Neutrophil (primary cell): ENCODE data around the gene SAP25.

Source experiments
- H3K27ac ChIP-seq: fragments of 200-600 bp; sonication (generic); 2 replicates; pipeline ENCODE4 v1.5.1; 2016; ENCODE audit warnings: mild to moderate bottlenecking, moderate library complexity
- H3K27me3 ChIP-seq: fragments of 200-600 bp; sonication (generic); 2 replicates; pipeline ENCODE4 v1.6.0; 2016; ENCODE audit warnings: mild to moderate bottlenecking
- H3K36me3 ChIP-seq: fragments of 200-600 bp; sonication (generic); 2 replicates; pipeline ENCODE4 v1.5.1; 2017
- H3K4me1 ChIP-seq, 2 experiments: fragments of 200-600 bp in 1 of 2; sonication (generic) in 1 of 2; 1 replicate in 1 of 2; 2 replicates in 1 of 2; pipeline versions ENCODE4 v1.5.1 to v1.6.1; 2013 to 2016; ENCODE audit warnings: low read depth in 1 of 2, low read length in 1 of 2, mild to moderate bottlenecking in 1 of 2, moderate library complexity in 1 of 2; ENCODE audit not compliant: control insufficient read depth in 1 of 2, insufficient read depth in 1 of 2
- H3K4me3 ChIP-seq, 2 experiments: fragments of 200-600 bp in 1 of 2; sonication (generic) in 1 of 2; 1 replicate in 1 of 2; 2 replicates in 1 of 2; pipeline ENCODE4 v1.5.1; 2013 to 2016; ENCODE audit warnings: low read depth in 1 of 2, low read length in 1 of 2, mild to moderate bottlenecking in 1 of 2, moderate library complexity in 1 of 2
- H3K9me3 ChIP-seq: fragments of 200-600 bp; sonication (generic); 2 replicates; pipeline ENCODE4 v1.5.1; 2016
- CTCF ChIP-seq: fragments of 200-600 bp; sonication (generic); IDR thresholded peaks from 2 replicates; pipeline ENCODE4 v1.5.1; 2016; ENCODE audit warnings: antibody characterized with exemption

The SAP25 gene

GRCh38 chr7:100571829-100572116 lies 1.9 kb downstream of the SAP25 start:
- Histone ChIP-seq H3K36me3 (peaks cover 58% of the 10 kb centered on the region), H3K4me1 (peaks cover 14 to 25% of the 10 kb centered on the region in 2 experiments), H3K27me3 (peaks cover 58% of the 10 kb centered on the region), H3K27ac (no peak overlapping the region), H3K4me3 (no peak overlapping the region), H3K9me3 (no peaks in the 10 kb centered on the region)
- TF ChIP-seq CTCF: no peak

- peaks cover 58% of the 10 kb centered on the region for H3K27me3 ChIP-seq
- TF ChIP-seq CTCF: no peak
- H3K4me3 ChIP-seq: no peak overlapping the region
- H3K36me3 ChIP-seq: peaks cover 52% of the 10 kb centered on the region
- no peaks in the 10 kb centered on the region for H3K9me3 ChIP-seq
- H3K27ac ChIP-seq: no peak overlapping the region
- peaks cover 14 to 25% of the 10 kb centered on the region in 2 experiments for H3K4me1 ChIP-seq
These were observed 2.5 kb downstream of the SAP25 start for GRCh38 chr7:100570954-100571828.

GRCh38 chr7:100568896-100569844 lies 4.5 kb downstream of the SAP25 start:
- peaks cover 14 to 25% of the 10 kb centered on the region in 2 experiments for H3K4me1 ChIP-seq

GRCh38 chr7:100568176-100568895 lies 5.4 kb downstream of the SAP25 start:
- Histone ChIP-seq H3K27ac (no peak overlapping the region), H3K36me3 (peaks cover 24% of the 10 kb centered on the region), H3K4me1 (peaks cover 17 to 31% of the 10 kb centered on the region in 2 experiments), H3K9me3 (no peaks in the 10 kb centered on the region), H3K27me3 (peaks cover 58% of the 10 kb centered on the region), H3K4me3 (no peak overlapping the region)
- TF ChIP-seq CTCF: no peak

More at GRCh38 chr7:100568896-100569844, 4.5 kb downstream of the SAP25 start:
- H3K9me3 ChIP-seq: no peaks in the 10 kb centered on the region
- H3K4me3 ChIP-seq: no peak overlapping the region
- peaks cover 58% of the 10 kb centered on the region for H3K27me3 ChIP-seq
- peaks cover 32% of the 10 kb centered on the region for H3K36me3 ChIP-seq
- TF ChIP-seq CTCF: peak; percentile 27
- no peak overlapping the region for H3K27ac ChIP-seq

- Histone ChIP-seq H3K4me1 (peaks cover 17 to 31% of the 10 kb centered on the region in 2 experiments), H3K27ac (no peak overlapping the region), H3K9me3 (no peaks in the 10 kb centered on the region), H3K36me3 (peaks cover 18% of the 10 kb centered on the region), H3K4me3 (no peak overlapping the region), H3K27me3 (peaks cover 52% of the 10 kb centered on the region)
- TF ChIP-seq CTCF: no peak
These were observed 5.9 kb downstream of the SAP25 start for GRCh38 chr7:100567751-100568175.
